ENCODE data around the gene IGLL5.

IGLL5 gene

DNA sequence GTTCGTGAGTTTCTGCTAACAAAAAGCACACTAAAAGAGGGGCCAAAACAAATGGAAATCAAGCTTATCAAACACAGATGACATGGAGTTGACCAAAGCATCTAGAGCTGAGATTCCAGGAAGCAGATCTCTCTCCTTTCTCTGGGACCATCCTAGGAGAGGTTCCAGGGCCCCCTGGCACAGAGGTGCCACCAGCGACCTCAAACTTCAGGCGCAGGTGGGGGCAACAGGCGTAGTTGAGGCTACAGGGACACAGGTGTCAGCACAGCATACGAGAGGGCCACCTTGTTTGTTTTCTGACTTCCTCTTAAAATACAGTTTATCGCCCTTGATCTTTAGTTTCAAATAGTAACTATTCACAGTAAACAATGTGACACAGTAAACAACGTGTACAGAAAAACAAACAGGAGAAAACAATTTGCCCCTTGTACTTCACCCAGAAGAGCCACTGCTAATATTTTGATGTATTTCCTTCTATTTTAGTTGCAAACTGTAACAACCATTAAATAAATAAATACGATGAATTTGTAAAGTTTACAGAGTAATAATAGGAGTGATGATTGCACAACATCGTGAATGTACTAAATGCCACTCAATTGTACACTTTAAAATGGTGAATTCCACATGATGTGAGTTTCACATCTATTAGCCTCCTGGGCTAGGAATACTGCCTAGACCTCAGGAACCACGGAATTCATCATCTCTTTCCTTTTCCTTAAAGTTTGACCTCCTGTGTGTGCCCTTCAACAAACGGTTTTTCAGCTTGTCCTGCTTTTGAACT is 52.2 kb downstream of the IGLL5 start:
- Histone ChIP-seq H3K27me3 (replicated peaks; ENCODE audit: control insufficient read depth, insufficient read depth, low read length, poor library complexity, severe bottlenecking) (no peaks in the 10 kb centered on the region), H3K4me3 (ENCODE audit: insufficient read depth, low read depth, low read length, poor library complexity, severe bottlenecking) (no peak overlapping the region), H3K4me1 (ENCODE audit: control insufficient read depth, insufficient read depth, low read length, poor library complexity, severe bottlenecking) (no peaks in the 10 kb centered on the region), H3K36me3 (ENCODE audit: control insufficient read depth, insufficient read depth, low read length) (no peaks in the 10 kb centered on the region), H3K9me3 (ENCODE audit: control insufficient read depth, low read length) (no peaks in the 10 kb centered on the region), H3K27ac (ENCODE audit: insufficient read depth, low read length, poor library complexity, severe bottlenecking) (no peak overlapping the region)
- DNase-seq = no peak

DNA sequence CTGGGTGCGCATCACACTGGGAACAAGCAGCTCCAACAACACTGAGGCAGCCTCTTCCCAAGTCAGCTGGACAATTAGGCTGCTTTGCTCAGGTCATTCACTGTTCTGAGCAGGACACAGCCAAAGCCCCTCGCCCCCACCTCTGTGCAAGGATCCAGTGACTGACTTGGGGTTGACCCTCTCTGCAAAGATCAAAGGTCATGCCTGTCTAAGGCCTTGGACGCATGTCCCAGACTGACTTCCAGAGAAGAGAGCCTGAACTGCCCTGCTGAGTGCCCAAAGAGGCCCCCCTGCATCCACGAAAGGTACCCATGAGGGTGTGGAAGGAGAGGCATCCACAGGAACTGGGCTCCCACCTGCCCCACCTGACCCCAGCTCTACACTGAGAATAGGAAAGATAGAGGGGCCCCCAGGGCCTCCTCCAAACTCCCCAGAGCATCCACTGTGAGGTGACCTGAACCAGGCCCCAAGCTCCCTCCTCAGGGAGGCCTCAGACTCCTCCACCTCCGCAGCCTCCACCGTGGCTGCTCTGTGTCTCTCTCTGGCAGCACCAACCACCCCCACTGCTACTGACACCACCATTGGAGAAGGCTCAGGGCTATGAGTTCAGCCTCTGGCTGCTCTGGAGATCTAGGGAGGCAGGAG is 53.5 kb downstream of the IGLL5 start:
- DNase-seq = no peak
- Histone ChIP-seq H3K27ac (ENCODE audit: insufficient read depth, low read length, poor library complexity, severe bottlenecking) (no peak overlapping the region), H3K4me1 (ENCODE audit: control insufficient read depth, insufficient read depth, low read length, poor library complexity, severe bottlenecking) (no peaks in the 10 kb centered on the region), H3K4me3 (ENCODE audit: insufficient read depth, low read depth, low read length, poor library complexity, severe bottlenecking) (no peak overlapping the region), H3K36me3 (ENCODE audit: control insufficient read depth, insufficient read depth, low read length) (no peaks in the 10 kb centered on the region), H3K9me3 (ENCODE audit: control insufficient read depth, low read length) (no peaks in the 10 kb centered on the region), H3K27me3 (replicated peaks; ENCODE audit: control insufficient read depth, insufficient read depth, low read length, poor library complexity, severe bottlenecking) (no peaks in the 10 kb centered on the region)

DNA sequence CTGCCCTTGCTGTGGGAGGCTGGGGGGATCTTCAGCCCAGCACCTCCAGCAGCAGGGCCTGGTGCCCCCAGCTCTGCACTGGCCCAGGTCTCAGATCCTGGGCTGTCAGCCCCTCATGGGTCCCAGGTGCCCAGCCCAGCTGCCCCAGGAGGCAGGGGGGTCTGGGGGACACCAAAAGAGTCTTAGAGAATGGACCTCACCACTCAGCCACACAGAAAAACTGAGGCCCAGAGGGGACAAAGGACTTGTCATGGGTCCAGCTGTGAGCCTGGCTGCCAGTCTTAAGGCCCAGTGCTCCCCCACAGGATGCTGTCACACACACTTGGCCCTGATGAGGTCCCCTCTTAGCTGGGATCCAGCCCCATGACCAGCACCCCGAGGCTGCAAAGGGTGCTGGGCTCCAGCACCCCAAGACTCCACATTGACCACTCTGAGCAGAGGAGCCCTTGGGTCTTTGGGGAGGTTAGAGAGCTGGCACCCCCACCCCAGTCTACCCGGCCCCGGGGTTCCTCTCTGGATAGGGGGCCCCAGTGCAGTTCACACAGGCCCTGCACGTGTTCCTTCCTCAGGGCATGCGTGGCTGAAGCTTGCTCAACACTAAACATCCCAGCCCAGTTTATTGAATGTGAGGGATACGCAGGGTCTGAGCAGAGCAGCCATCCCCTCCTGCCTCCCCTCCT is 54.4 kb downstream of the IGLL5 start:
- Histone ChIP-seq H3K9me3 (ENCODE audit: control insufficient read depth, low read length) (no peaks in the 10 kb centered on the region), H3K4me3 (ENCODE audit: insufficient read depth, low read depth, low read length, poor library complexity, severe bottlenecking) (no peak overlapping the region), H3K4me1 (ENCODE audit: control insufficient read depth, insufficient read depth, low read length, poor library complexity, severe bottlenecking) (no peaks in the 10 kb centered on the region), H3K27ac (ENCODE audit: insufficient read depth, low read length, poor library complexity, severe bottlenecking) (no peak overlapping the region), H3K27me3 (replicated peaks; ENCODE audit: control insufficient read depth, insufficient read depth, low read length, poor library complexity, severe bottlenecking) (no peaks in the 10 kb centered on the region), H3K36me3 (ENCODE audit: control insufficient read depth, insufficient read depth, low read length) (no peaks in the 10 kb centered on the region)
- no peak for DNase-seq

DNA sequence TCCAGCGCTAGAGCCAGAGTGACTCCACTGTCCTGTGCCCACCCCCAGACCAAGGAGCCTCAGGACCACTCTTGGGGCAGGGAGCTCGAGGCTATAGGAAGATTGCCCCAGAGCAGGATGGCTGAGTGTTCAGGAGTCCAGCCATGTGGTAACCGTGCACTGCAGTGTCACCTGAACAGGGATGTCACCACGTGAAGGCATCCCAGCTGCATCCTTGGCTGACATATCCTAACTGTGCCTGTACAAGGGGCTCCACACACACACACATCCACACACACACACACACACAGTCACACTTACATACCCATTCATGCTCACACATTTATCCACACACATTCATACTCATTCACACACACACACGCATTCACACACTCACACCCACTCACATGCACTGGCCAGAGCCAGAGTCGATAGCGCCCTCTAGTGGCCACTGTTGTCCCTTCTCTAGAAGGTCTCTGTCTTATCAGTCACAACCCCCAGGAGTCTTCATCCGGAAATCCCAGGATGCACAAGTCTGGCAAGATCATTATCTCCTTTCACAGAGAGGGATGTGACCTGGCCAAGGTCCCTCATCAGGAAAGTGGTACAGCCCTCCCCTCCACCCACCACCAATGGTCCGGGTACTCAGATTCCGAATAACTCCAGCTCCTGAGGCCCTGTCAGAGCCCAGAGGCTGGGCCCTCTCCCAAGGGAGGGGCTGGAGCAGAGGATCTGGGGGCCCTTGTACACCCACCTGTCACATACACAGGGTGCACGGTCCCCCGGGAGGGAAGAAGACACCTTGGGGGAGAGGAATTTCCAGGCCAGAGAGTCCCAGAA is 55.1 kb downstream of the IGLL5 start:
- Histone ChIP-seq H3K27ac (ENCODE audit: insufficient read depth, low read length, poor library complexity, severe bottlenecking) (no peak overlapping the region), H3K4me3 (ENCODE audit: insufficient read depth, low read depth, low read length, poor library complexity, severe bottlenecking) (no peak overlapping the region), H3K9me3 (ENCODE audit: control insufficient read depth, low read length) (no peaks in the 10 kb centered on the region), H3K27me3 (replicated peaks; ENCODE audit: control insufficient read depth, insufficient read depth, low read length, poor library complexity, severe bottlenecking) (no peaks in the 10 kb centered on the region), H3K36me3 (ENCODE audit: control insufficient read depth, insufficient read depth, low read length) (no peaks in the 10 kb centered on the region), H3K4me1 (ENCODE audit: control insufficient read depth, insufficient read depth, low read length, poor library complexity, severe bottlenecking) (no peaks in the 10 kb centered on the region)
- peak; percentile 37 to 68 (median 60) for DNase-seq

DNA sequence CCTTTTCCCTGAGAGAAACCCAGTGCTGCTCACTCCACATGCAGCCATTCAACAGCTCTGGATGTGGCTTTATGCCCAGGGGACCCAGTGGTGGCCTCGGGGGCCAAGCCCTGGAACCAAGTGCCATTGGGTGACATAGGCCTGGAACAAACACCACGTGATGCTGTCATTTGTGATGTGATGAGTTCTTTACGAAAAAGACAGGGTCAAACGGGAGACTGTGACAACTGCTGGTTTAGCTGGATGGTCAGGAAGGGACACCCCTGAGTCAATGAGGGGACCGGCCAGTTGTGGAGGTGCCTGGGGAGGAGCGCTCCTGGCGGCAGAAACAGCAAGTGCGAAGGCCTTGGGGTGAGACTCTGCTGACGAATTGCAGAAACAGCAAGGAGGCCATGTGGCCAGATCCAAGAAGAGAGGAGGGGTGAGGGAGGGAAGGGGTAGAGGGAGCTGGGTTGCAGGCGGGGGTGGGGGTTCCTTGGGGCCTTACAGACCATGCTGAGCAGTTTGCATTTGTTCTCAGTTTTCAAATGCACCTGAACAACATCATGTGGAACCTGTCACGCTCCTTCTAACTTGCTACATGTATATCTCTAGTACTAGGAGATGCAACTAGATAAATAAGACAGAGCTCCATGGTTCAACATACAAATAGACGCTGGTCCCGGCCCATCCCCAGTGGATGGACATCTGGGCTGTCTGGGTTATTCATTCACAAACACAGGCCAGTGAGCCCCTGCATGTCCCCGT is 56.1 kb downstream of the IGLL5 start:
- no peak for DNase-seq
- H3K27me3 ChIP-seq (replicated peaks; ENCODE audit: control insufficient read depth, insufficient read depth, low read length, poor library complexity, severe bottlenecking) = no peaks in the 10 kb centered on the region
- H3K36me3 ChIP-seq (ENCODE audit: control insufficient read depth, insufficient read depth, low read length) = no peaks in the 10 kb centered on the region
- no peaks in the 10 kb centered on the region for H3K9me3 ChIP-seq (ENCODE audit: control insufficient read depth, low read length)
- H3K27ac ChIP-seq (ENCODE audit: insufficient read depth, low read length, poor library complexity, severe bottlenecking) = no peak overlapping the region
- H3K4me1 ChIP-seq (ENCODE audit: control insufficient read depth, insufficient read depth, low read length, poor library complexity, severe bottlenecking) = no peaks in the 10 kb centered on the region
- no peak overlapping the region for H3K4me3 ChIP-seq (ENCODE audit: insufficient read depth, low read depth, low read length, poor library complexity, severe bottlenecking)

DNA sequence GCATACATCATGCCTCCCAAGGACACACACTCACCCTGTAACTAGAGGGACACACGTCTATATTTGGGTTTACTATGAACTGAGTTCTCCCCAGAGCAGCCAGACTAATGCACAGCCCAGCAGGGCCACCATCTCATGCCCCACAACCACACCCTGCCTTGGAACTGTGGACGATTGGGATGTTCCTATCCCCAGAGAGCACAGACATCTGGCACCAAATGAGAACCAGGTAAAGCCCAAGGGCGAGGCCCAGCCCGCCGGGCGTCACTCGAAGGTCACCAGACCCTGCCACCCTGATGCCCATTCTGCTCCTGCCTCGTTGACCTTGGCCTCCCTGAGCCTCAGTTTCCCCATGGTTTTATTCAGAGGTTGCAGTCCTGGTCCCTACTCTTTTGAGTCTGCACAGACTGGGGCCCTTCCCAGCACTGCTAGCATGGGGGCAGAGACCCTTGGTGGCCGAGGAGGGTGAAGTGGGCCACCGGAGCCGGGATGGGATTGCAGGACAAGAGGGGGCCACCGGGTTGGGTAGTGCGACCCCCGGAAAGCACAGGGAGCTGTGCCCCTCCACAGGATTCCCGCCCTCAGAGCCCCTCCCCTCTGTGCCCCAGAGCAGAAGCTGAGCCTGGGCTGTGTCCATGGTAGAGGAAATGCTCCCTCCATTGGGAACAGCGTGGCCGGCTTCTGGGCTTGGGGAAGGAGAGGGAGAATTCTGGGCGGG is 56.8 kb downstream of the IGLL5 start:
- Histone ChIP-seq H3K27ac (ENCODE audit: insufficient read depth, low read length, poor library complexity, severe bottlenecking) (no peak overlapping the region), H3K4me1 (ENCODE audit: control insufficient read depth, insufficient read depth, low read length, poor library complexity, severe bottlenecking) (no peaks in the 10 kb centered on the region), H3K27me3 (replicated peaks; ENCODE audit: control insufficient read depth, insufficient read depth, low read length, poor library complexity, severe bottlenecking) (no peaks in the 10 kb centered on the region), H3K36me3 (ENCODE audit: control insufficient read depth, insufficient read depth, low read length) (no peaks in the 10 kb centered on the region), H3K4me3 (ENCODE audit: insufficient read depth, low read depth, low read length, poor library complexity, severe bottlenecking) (no peak overlapping the region), H3K9me3 (ENCODE audit: control insufficient read depth, low read length) (no peaks in the 10 kb centered on the region)
- no peak for DNase-seq

DNA sequence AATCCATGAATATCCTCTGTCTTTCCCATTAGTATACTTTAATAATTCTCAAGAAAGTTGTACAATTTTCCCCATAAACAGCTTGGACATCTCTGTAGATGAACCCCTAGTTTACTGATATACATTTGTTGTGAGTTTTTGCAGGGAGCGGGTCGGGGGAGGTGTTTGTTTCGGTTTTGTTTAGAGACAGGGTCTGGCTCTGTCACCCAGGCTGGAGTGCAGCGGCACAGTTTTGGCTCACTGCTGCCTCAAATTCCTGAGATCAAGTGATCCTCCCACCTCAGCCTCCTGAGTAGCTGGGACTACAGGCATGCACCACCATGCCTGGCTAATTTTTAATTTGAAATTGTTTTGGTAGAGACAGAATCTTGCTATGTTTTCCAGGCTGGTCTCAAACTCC is 57.6 kb downstream of the IGLL5 start:
- no peaks in the 10 kb centered on the region for H3K9me3 ChIP-seq (ENCODE audit: control insufficient read depth, low read length)
- H3K27ac ChIP-seq (ENCODE audit: insufficient read depth, low read length, poor library complexity, severe bottlenecking) = no peak overlapping the region
- H3K36me3 ChIP-seq (ENCODE audit: control insufficient read depth, insufficient read depth, low read length) = no peaks in the 10 kb centered on the region
- H3K4me1 ChIP-seq (ENCODE audit: control insufficient read depth, insufficient read depth, low read length, poor library complexity, severe bottlenecking) = no peaks in the 10 kb centered on the region
- no peak overlapping the region for H3K4me3 ChIP-seq (ENCODE audit: insufficient read depth, low read depth, low read length, poor library complexity, severe bottlenecking)
- DNase-seq = no peak
- no peaks in the 10 kb centered on the region for H3K27me3 ChIP-seq (replicated peaks; ENCODE audit: control insufficient read depth, insufficient read depth, low read length, poor library complexity, severe bottlenecking)
